ENCODE measurements around the gene JDP2.

Gene JDP2

DNA sequence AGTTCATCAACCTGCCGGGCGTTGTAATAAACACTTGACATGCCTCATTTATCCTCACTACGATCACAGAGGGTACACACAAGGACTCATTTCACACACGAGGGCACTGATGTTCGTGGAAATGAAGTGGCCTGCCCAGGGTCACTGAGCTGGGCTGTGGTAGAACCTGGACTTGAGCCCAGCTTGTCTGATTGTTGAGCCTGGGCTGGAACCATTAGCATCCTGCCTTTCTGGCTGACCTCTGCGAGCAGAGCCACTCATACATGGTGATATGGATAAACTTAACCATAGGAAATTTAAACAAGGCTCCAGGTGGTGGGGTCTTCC is 16.6 kb upstream of the JDP2 start:
- DNase-seq = peak; percentile 74

- no peak for DNase-seq
Measured at GRCh38 chr14:75413013-75413412, 14.8 kb upstream of the JDP2 start.

GRCh38 chr14:75417674-75418073 is 10.1 kb upstream of the JDP2 start:
- no peak for DNase-seq

GRCh38 chr14:75418850-75419768 is 8.7 kb upstream of the JDP2 start:
- DNase-seq = peak; percentile 23

- no peak for DNase-seq
Measured at GRCh38 chr14:75422169-75422568, 5.7 kb upstream of the JDP2 start.

- no peak for DNase-seq
Measured at GRCh38 chr14:75424496-75424895, 3.3 kb upstream of the JDP2 start.

DNA sequence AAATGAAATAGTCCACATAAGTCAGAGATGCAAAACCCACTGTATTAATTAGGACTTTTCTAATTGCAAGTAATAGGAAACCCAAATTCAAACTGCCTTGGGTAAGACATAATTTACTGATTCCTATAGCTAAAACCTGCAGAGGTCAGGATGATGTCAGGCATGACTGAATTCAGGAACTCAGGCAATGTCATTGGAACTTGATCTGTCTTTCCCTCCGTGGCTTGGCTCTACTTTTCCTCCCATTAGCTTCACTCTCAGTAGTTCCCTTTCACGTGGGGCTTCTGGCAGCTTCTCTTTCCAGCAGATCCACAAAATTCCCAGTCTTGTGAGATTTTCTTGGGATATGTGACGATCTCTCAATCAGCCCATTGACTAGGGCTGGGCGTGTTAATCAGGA is 2.4 kb upstream of the JDP2 start:
- no peak for DNase-seq

GRCh38 chr14:75426332-75427125 is 1.3 kb upstream of the JDP2 start:
- DNase-seq = peak; percentile 64

DNA sequence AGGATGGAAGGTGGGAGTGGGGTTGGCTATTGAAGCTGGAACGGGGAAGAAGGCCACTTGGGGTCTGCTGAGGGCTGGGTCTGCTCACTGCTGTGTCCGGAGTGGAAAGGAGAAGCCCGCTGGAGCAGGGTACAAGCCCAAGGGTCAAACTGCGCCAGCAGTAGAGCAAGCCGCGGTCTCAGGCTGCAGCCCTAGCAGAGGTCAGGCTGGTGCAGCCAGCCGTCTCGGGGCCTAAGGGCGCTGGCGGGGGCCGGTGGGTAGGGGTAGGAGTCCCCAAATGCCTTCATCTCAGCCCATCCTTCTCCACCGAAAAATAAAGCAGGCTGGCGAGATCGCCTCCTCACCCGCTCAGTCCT is 718 bp upstream of the JDP2 start:
- no peak for DNase-seq

DNA sequence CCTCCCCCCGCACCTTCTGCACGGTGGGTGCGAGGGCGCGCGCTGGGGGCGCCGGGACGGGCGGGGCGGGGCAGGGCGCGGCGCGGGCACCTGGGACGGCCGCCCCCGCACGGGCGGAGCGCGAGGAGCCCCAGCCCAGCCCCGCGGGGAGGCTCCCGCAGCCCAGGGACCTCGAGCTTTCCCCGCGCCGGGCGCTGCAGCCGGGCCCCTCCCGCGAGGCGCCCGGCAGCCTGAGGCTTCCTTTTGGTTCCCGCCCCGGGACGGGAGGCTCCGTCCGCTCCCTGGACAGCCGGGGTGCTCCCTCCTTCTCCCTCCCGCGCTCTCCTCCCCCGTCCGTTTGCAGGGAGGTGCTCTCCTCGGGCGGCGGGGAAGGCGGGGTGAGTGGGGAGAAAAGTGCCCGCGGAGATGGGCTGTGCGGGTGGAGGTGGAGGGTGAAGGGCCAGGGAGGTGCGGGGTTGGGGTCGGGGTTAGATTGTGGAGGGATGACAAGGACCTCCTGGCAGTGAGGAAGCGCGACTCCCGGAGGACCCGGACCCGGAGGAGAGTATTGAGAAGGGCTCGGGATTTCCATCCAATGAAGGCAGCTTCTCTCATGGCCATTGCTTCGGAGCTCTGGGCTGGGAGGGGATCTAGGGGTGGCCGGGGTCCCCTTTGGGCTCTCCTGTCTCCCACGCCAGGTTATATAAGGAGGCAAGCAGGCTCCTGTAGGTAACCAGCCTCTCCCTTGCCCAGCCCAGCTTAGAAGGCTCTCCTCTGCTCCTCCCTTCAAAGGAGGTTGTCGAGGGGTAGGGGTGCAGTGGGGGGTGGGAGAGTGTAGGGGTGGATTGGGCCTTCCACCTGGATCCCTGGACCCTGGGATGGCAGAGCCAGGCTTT is 645 bp downstream of the JDP2 start:
- DNase-seq = no peak

- DNase-seq = no peak
Measured at GRCh38 chr14:75429562-75429961, 1.7 kb downstream of the JDP2 start.

DNA sequence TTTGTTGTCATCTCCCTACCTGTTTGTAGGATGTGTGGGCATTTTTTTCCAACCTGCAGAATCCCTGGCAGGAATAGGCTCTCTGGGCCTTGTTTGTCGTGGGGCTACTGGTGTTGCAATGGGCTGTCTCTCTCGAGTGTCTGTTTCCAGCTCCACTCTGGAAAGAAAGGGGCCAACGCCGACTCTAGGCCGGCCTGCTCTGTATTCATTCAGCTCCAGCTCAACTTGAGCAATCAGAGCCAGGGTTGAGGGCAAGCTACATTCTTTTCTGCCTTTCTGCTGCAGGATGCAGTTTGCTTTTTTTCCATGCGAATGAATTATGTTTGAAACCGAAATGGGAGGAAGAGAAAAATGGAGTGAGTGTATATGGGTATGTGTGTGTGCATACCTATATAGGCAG is 2.3 kb downstream of the JDP2 start:
- DNase-seq = no peak

DNA sequence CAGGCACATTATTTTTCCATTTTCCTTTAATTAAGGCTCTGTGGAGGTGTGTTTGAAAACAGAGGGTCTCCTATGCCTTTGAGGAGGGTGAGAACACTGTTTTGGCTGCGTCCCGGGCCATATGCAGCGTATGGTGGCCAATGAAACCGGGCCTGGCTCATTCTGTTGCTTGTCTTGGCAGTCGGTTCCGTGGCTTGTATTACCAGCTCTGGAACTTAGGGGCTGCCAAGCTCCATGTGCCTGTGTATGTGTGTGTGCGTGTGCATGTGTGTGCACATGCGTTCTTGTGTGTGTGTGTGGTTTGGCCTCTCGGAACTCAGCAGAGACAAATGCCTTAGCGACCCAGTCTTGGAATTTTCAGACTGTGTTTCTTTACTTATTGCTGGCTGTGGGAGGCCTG is 2.7 kb downstream of the JDP2 start:
- no peak for DNase-seq

DNA sequence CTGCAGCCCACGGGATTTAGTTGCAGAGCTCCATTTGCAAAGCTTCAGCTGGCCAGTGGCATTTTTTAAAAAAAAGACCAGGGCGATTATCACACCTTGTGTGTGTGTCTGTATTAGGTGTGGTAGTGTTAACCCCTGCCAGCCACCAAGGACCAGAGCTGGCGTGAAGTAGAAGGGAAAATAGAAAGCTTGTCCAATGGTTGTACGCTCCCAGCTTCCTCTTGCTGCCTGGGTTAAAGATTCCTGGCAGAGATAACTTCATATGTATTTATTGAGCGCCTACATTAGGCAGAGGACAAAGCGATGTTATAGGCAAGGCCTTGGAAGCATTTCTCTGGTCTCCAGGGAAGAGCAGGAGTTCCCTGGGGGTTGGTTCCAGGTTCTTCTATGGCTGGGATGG is 3.2 kb downstream of the JDP2 start:
- no peak for DNase-seq

DNA sequence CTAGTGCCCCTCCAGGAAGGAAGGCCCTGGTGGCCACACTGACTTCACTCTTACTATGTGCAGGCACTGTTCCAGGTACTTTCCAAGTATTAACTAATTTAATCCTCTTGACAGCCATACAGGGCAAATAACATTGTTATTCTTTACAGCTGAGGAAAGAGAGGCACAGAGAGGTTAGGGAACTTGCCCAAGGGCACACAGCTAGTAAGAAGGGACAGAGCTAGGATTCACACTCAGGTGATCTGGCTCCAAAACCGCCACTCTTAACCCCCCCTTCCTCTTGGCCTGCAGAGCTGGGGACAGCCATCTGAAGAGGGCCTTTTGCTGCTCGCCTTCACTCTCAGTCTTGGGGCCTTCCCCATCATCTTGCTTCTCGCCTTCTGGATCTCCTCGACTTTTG is 4.0 kb downstream of the JDP2 start:
- DNase-seq = no peak

DNA sequence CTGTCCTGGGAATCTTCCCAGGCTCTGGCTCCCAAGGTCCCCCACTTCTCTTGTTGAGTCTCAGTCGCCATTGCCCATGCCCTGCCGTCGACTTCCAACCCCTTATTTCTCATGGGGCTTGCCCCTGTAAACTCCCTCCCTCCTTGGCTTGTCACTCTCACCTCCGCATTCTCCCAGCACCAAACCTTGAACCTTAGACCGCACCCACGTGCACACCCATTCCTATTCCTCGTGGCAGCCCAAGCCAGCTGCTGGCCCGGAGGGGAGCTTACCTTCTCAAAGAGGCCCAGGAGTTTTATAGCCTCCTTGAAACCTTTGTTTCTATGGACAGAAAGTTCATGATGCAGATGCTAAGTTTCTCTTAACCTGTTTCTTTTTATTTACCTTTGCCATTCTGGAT is 4.6 kb downstream of the JDP2 start:
- no peak for DNase-seq

GRCh38 chr14:75433631-75434071 is 5.8 kb downstream of the JDP2 start:
- DNase-seq = no peak

- no peak for DNase-seq
Measured at GRCh38 chr14:75434138-75434889, 6.5 kb downstream of the JDP2 start.

- DNase-seq = no peak
Measured at GRCh38 chr14:75434890-75435248, 7.0 kb downstream of the JDP2 start.

GRCh38 chr14:75435473-75435872 is 7.7 kb downstream of the JDP2 start:
- DNase-seq = no peak

DNA sequence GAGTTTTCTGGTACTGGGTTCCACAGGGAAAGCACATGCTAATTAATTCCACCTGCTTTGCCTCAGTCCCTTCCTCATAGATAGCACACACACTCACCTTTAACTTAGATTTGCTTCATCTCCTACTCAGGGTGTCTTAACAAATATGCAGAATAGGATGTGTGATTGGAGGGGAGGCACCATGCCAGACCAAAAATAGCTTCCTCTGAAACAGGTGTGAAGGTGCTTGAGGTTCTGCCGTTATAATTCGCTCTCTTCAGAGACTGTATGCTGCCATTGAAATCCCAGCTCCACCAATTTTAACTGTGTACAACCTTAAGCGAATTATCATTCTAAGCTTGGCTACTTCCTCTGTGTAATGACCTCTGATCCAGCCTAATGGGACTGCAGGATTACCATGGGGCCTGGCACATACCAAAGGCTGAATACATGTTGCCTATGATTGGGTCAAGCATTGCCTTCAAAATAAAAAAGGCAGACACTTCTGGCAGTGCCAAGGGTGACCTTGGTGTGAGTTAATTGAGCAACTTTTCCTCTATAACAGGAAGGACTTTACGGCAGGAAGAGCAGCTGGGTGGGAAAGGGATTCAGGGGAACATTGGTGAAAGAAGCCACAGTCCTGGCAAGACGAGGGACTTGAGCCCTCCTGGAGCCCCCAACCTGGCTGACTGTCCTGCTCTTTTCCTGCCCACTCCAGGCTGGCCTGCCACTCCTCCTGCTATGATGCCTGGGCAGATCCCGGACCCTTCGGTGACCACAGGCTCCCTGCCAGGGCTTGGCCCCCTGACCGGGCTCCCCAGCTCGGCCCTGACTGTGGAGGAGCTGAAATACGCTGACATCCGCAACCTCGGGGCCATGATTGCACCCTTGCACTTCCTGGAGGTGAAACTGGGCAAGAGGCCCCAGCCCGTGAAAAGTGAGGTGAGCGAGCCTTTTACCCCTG is 9.7 kb downstream of the JDP2 start:
- DNase-seq = no peak
